ENCODE measurements around the gene RCE1. TPM values are rescaled to one million over a fixed set of nuclear protein-coding genes. Genes with fewer than 3 reads are reported as not detected.

RCE1 gene
- total RNA-seq, 1 donor = 18.1 TPM

DNA sequence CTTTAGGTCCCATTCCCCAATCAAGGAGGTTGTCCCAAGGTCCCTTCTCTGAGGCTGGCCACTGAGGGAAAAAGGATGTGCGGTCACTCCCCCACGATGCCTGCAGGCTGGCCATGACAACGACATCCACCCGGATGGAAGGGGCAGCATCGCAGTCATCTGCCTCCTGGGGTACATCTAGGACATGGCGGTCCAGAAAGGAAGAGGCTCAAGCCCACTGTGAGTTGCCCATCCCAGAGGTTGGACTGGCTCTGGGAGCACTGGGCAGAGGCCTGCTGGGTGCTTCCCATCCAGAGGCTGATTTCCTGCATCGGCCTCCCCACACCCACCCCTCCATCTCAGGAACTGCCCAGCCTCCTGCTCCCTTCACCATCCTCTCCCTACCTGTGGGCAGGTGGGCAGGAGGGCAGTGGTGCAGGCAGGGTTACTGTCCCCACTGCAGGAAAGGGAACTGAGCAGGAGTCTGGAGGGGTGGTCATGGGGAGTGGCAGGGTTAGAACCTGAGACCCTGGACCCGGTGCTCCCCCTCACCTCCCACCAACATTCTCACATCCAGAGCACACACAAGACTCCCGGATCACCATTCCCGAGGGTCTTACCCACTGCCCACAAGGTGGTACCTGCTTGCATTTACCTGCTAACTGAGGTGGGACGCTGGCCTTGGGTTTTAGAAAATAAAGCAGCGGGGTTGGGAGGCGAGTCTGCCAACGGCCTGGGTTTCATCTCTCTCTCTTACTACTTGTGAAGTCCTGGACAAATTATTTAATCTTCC lies 4.4 kb downstream of the RCE1 start:
- peak; percentile 62 for DNase-seq (ENCODE audit: insufficient read length, low spot score, missing footprints)
- Histone ChIP-seq H3K79me2 (ENCODE audit: insufficient read depth, low read length) (peaks cover 33% of the 10 kb centered on the region), H3K4me2 (ENCODE audit: insufficient read depth, low read length) (no peak overlapping the region), H2AFZ (ENCODE audit: low read length) (no peak overlapping the region), H3K27ac (ENCODE audit: low read depth, low read length) (no peak overlapping the region), H3K4me3 (ENCODE audit: insufficient read depth, low read length) (no peak overlapping the region), H3K9me3 (ENCODE audit: low read depth, low read length) (no peaks in the 10 kb centered on the region), H4K20me1 (ENCODE audit: insufficient read depth, low read length) (peaks cover 12% of the 10 kb centered on the region), H3K27me3 (ENCODE audit: insufficient read depth, low read length) (no peaks in the 10 kb centered on the region), H3K4me1 (ENCODE audit: insufficient read depth, low read length) (peaks cover 9% of the 10 kb centered on the region), H3K36me3 (ENCODE audit: insufficient read depth, low read length) (peaks cover 27% of the 10 kb centered on the region)
- TF ChIP-seq, protein P1, sequence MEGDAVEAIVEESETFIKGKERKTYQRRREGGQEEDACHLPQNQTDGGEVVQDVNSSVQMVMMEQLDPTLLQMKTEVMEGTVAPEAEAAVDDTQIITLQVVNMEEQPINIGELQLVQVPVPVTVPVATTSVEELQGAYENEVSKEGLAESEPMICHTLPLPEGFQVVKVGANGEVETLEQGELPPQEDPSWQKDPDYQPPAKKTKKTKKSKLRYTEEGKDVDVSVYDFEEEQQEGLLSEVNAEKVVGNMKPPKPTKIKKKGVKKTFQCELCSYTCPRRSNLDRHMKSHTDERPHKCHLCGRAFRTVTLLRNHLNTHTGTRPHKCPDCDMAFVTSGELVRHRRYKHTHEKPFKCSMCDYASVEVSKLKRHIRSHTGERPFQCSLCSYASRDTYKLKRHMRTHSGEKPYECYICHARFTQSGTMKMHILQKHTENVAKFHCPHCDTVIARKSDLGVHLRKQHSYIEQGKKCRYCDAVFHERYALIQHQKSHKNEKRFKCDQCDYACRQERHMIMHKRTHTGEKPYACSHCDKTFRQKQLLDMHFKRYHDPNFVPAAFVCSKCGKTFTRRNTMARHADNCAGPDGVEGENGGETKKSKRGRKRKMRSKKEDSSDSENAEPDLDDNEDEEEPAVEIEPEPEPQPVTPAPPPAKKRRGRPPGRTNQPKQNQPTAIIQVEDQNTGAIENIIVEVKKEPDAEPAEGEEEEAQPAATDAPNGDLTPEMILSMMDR (IDR thresholded peaks at IDR 0.05; ENCODE audit: extremely low read depth, low read depth, low read length) = no peak

DNA sequence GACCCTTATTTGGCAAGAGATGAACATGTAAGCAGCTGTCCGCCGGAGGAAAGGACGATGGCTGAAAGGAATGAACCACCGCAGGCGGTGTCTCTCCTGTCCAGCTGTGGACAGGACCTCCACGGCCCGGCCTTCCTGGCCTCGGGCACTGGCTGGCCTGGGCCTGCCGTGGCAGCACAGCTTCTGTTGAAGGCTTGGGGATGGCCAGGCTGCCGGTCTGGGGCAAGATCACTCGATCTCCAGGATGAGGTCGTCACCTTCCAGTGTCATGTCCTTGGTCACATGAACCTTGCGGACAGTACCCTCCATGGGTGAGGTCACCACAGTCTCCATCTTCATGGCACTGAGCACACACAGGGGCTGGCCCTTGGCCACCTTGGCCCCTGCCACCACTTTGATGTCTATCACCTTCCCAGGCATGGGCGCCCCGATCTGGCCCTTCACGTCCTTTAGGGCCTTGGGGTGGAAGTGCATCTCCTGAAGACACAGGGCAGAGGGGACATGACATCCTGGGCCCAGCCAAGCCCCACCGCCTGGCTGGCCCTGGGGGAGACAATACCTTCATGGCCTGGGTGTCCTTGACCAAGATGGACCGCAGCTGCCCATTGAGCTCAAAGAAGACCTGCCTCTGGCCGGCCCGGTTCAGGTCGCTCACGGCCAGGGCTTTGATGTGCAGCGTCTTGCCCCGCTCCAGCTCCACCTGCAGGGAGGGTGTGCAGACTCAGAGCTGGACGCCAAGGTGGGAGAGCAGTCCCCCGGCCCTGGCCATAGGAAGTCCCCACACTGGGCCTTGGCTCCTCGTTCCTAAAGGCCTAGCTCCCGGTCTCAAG lies 5.6 kb downstream of the RCE1 start:
- TF ChIP-seq, protein P1 (IDR thresholded peaks at IDR 0.05; ENCODE audit: extremely low read depth, low read depth, low read length) = no peak
- no peak overlapping the region for H3K4me3 ChIP-seq (ENCODE audit: insufficient read depth, low read length)
- peaks cover 27% of the 10 kb centered on the region for H3K36me3 ChIP-seq (ENCODE audit: insufficient read depth, low read length)
- H3K27me3 ChIP-seq (ENCODE audit: insufficient read depth, low read length) = no peaks in the 10 kb centered on the region
- H3K79me2 ChIP-seq (ENCODE audit: insufficient read depth, low read length) = peaks cover 22% of the 10 kb centered on the region
- H4K20me1 ChIP-seq (ENCODE audit: insufficient read depth, low read length) = peaks cover 8% of the 10 kb centered on the region
- H2AFZ ChIP-seq (ENCODE audit: low read length) = no peak overlapping the region
- H3K9me3 ChIP-seq (ENCODE audit: low read depth, low read length) = no peaks in the 10 kb centered on the region
- DNase-seq (ENCODE audit: insufficient read length, low spot score, missing footprints) = peak; percentile 85
- no peak overlapping the region for H3K4me2 ChIP-seq (ENCODE audit: insufficient read depth, low read length)
- H3K27ac ChIP-seq (ENCODE audit: low read depth, low read length) = no peak overlapping the region
- H3K4me1 ChIP-seq (ENCODE audit: insufficient read depth, low read length) = peaks cover 7% of the 10 kb centered on the region

DNA sequence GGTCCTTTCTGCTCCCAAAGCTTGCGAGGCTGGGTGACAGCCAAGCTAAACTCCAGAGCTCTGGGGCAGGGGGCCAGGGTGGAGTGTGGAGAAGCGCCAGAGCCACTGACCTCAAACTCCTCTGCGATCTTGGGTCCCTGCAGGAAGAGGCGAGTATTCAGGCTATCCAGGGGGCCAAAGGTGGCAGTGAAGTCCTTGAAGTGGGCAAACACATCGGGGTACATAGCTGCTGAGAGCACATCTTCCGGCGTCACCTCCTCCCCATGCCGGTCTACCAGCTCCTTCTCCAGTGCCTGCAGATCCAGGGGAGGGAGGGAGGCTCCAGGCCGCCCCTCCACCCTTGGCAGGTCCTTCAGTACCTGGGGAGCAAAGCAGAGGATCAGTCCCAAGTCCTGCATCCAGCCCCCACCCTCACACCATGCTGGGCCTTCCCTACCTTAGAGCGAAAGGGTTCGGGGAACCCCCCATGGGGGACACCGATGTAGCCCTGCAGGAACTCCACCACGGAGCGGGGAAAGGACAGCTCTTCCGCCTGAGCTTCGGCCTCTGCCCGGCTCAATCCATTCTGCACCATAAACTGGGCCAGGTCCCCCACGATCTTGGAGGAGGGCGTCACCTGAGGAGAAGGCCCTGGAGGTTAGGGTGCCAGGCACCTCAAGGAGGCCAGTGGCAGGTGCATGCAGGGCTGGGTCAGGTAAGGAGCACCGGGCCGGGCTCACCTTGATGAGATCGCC lies 6.4 kb downstream of the RCE1 start:
- TF ChIP-seq, protein P1 (IDR thresholded peaks at IDR 0.05; ENCODE audit: extremely low read depth, low read depth, low read length) = no peak
- no peaks in the 10 kb centered on the region for H3K4me1 ChIP-seq (ENCODE audit: insufficient read depth, low read length)
- peaks cover under 1% of the 10 kb centered on the region for H4K20me1 ChIP-seq (ENCODE audit: insufficient read depth, low read length)
- H3K9me3 ChIP-seq (ENCODE audit: low read depth, low read length) = no peaks in the 10 kb centered on the region
- H2AFZ ChIP-seq (ENCODE audit: low read length) = no peak overlapping the region
- no peak overlapping the region for H3K4me3 ChIP-seq (ENCODE audit: insufficient read depth, low read length)
- H3K27me3 ChIP-seq (ENCODE audit: insufficient read depth, low read length) = no peaks in the 10 kb centered on the region
- peaks cover 14% of the 10 kb centered on the region for H3K79me2 ChIP-seq (ENCODE audit: insufficient read depth, low read length)
- peak; percentile 62 for DNase-seq (ENCODE audit: insufficient read length, low spot score, missing footprints)
- H3K36me3 ChIP-seq (ENCODE audit: insufficient read depth, low read length) = peaks cover 27% of the 10 kb centered on the region
- no peak overlapping the region for H3K4me2 ChIP-seq (ENCODE audit: insufficient read depth, low read length)
- no peak overlapping the region for H3K27ac ChIP-seq (ENCODE audit: low read depth, low read length)
